ENCODE measurements around the gene ANOS1.
A peak's percentile ranks its signal among the peaks of the same experiment; 100 is the strongest.

DNA sequence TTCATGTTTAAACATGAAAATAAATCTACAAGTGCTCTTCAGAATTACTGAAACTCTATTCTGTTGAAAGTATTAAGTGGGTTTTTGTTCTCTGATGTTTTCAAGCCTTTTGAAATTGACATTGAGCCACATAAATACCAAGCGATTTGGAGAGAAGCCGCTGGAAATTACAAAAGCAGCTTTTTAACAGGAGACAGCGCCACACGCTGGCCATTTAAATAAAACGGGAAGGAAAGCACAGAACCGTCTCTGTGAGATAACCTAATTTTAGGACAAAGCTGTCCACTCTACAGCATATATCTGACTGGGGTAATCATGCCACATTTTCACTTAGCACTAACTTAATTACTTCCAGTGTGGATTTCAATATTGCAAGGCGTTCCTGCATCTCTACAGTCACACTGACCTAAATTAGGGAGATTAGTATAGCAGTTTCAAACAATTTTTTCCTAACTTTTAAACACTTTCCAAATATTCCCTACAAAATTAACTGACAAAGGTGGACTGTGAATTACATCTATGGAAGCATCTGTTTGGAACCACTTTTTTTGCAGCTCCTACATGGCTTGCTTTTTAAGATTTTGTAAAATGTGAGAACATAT is 6.8 kb upstream of the ANOS1 start:
- peak; percentile 78 for TF ChIP-seq CTCF (IDR thresholded peaks at IDR 0.05)
- TF ChIP-seq EZH2phosphoT487 (IDR thresholded peaks at IDR 0.05): no peak
- no peak for TF ChIP-seq EZH2 (IDR thresholded peaks at IDR 0.05)

Measured in neural progenitor cell (in vitro differentiated cells).